SK-N-SH treated with all-trans-retinoic acid at 6 μM for 48 hours (cell line): ENCODE data around the gene ADCY5.

Experiments
- TSHZ2 ChIP-seq: fragments of 250-450 bp; sonication (Bioruptor Pico); IDR thresholded peaks from 2 replicates; pipeline ENCODE4 v1.5.0; 2020; ENCODE audit warnings: mild to moderate bottlenecking, moderate library complexity
- ZFP30 ChIP-seq: fragments of 450-650 bp; formaldehyde crosslinking; IDR thresholded peaks from 2 replicates; pipeline ENCODE4 v1.5.0; 2022; ENCODE audit warnings: mild to moderate bottlenecking, moderate library complexity

GRCh38 chr3:123267821-123268220 is 181.1 kb downstream of the ADCY5 start:
- TF ChIP-seq ZFP30 (CRISPR knock-in tag), result no peak
- TF ChIP-seq TSHZ2 (CRISPR knock-in tag), result no peak
